Right atrium auricular region (tissue), 2 donors: ENCODE results near the gene HIGD1A. TPM values are rescaled to one million over a fixed set of nuclear protein-coding genes. Genes with fewer than 3 reads are reported as not detected.
A peak's percentile ranks its signal among the peaks of the same experiment; 100 is the strongest.

Experiments used
- DNase-seq: peaks from one replicate; pipeline ENCODE4 v3.0.0-alpha.2; 2019; ENCODE audit warnings: low spot score
- H3K27ac ChIP-seq, 2 donors: fragments of 200-600 bp; sonication (generic); 1 replicate in 1 of 2; 2 replicates in 1 of 2; pipeline ENCODE4 v1.5.1; 2016 to 2019
- H3K27me3 ChIP-seq, 2 donors: fragments of 200-600 bp; sonication (generic); one replicate each; pipeline versions ENCODE4 v1.5.1 to v1.6.0; 2017 to 2019
- H3K36me3 ChIP-seq: fragments of 200-600 bp; sonication (generic); one replicate; pipeline ENCODE4 v1.5.1; 2016
- H3K4me1 ChIP-seq, 2 donors: fragments of 200-600 bp; sonication (generic); one replicate each; pipeline versions ENCODE4 v1.5.1 to v1.6.0; 2017 to 2019
- H3K4me3 ChIP-seq, 2 donors: fragments of 200-600 bp; sonication (generic); 1 replicate in 1 of 2; 2 replicates in 1 of 2; pipeline ENCODE4 v1.5.1; 2017 to 2019; ENCODE audit warnings: mild to moderate bottlenecking in 1 of 2, moderate library complexity in 1 of 2
- H3K9me3 ChIP-seq, 2 donors: fragments of 200-600 bp; sonication (generic); one replicate each; pipeline ENCODE4 v1.5.1; 2019
- total RNA-seq, 2 donors: library from RNA; depleted of rRNA; stranded (reverse); fragments of >200 nt; gene quantifications; one replicate each; pipeline ENCODE4 v1.1.0, GENCODE V29; 2016
- TF ChIP-seq, protein P1 (sequence below), 2 donors: fragments of 200-600 bp; sonication (generic); IDR thresholded peaks; one replicate each; pipeline ENCODE4 v1.5.1; 2019; ENCODE audit warnings: antibody characterized with exemption in 2 of 2

HIGD1A gene
- total RNA-seq, 2 donors from 2014 or later = 213 to 299 TPM

DNA sequence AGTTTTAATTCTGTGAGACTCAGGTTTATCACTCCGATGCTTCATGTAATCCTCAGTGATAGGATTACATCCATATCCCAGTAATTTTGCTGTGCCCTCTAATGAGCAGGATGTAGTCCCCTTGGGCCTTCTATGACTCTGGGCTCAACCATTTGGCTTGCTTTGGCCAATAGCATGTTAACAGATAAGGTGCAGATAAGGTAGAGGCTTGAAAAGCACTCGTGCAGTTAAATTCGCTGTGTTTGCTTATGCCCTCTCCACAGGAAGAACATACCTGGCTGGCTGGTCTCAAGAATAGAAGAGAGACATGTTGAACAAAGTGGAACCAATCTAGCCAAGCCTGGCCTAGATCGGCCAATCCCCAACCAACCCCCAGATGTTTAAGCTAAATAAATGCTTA, 51.3 kb downstream of the HIGD1A start:
- Histone ChIP-seq H3K27me3 (no peaks in the 10 kb centered on the region), H3K4me1 (no peaks in the 10 kb centered on the region), H3K9me3 (no peaks in the 10 kb centered on the region), H3K27ac (no peak overlapping the region), H3K36me3 (no peaks in the 10 kb centered on the region), H3K4me3 (no peak overlapping the region)
- TF ChIP-seq, protein P1, sequence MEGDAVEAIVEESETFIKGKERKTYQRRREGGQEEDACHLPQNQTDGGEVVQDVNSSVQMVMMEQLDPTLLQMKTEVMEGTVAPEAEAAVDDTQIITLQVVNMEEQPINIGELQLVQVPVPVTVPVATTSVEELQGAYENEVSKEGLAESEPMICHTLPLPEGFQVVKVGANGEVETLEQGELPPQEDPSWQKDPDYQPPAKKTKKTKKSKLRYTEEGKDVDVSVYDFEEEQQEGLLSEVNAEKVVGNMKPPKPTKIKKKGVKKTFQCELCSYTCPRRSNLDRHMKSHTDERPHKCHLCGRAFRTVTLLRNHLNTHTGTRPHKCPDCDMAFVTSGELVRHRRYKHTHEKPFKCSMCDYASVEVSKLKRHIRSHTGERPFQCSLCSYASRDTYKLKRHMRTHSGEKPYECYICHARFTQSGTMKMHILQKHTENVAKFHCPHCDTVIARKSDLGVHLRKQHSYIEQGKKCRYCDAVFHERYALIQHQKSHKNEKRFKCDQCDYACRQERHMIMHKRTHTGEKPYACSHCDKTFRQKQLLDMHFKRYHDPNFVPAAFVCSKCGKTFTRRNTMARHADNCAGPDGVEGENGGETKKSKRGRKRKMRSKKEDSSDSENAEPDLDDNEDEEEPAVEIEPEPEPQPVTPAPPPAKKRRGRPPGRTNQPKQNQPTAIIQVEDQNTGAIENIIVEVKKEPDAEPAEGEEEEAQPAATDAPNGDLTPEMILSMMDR (IDR thresholded peaks at IDR 0.05) = no peak
- DNase-seq = peak; percentile 51

DNA sequence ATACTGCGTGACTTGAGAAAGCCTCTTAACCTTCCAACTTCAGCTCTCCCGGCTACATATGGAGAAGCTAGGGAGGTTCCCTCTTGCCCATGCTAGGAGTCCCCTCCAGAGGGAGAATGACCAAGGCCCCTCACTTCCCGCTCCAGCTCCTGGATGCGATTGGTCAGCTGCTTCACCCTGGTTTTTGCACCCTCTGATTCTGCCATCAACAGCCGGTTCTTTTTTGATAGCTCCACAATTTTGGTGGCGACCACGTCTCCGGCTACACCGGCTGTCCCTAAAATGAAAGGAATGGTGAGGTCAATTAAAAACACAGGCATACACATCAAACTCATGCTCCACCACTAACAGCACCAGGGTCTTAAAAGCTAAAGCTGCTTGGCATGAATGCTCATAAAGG, 51.8 kb downstream of the HIGD1A start:
- H3K4me1 ChIP-seq = no peaks in the 10 kb centered on the region
- no peaks in the 10 kb centered on the region for H3K27me3 ChIP-seq
- TF ChIP-seq, protein P1 (IDR thresholded peaks at IDR 0.05) = no peak
- no peaks in the 10 kb centered on the region for H3K9me3 ChIP-seq
- peak; percentile 16 for DNase-seq
- H3K27ac ChIP-seq = no peak overlapping the region
- no peaks in the 10 kb centered on the region for H3K36me3 ChIP-seq
- no peak overlapping the region for H3K4me3 ChIP-seq

DNA sequence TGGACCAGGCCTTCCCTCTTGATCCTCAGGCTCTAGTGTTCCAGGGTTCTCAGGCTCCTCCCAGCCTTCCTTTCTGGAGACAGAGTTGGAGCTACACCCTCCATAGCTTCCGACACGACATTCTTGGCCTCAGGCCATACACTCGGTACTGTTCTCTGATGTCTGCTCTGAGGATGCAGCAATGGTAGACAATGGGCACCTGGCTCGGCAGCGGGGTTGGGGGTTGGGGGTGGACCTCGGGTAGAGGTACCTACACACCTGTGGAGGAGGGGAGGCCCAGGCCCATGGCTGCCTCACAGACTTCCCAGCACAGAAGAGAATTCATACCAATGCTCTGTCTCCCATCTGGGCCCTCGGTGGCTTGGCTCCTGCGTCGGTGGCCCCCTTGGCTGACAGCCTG, 52.7 kb downstream of the HIGD1A start:
- Histone ChIP-seq H3K4me3 (no peak overlapping the region), H3K27me3 (no peaks in the 10 kb centered on the region)
- DNase-seq = peak; percentile 51

DNA sequence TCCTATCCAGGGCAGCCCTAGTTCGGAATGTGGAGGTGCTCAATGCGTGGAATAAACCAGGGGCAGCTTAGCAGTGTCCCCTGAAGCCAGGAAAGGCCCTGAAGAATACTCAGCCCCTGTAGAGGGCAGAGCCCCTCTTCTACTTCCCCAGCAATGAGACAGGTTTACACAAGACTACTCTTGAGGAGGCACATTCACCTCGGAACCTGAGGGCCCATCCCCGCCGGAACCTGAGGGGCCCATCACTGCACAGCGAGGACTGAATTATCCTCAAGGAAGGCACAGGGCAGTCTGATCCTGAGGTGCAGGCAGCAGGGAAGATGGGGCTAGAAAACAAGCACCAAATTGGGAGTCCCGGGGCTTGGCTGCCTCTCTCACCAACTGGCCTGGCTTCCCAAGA, 53.5 kb downstream of the HIGD1A start:
- H3K4me1 ChIP-seq = peaks cover 0 to 9% of the 10 kb centered on the region in 2 donors
- no peaks in the 10 kb centered on the region for H3K36me3 ChIP-seq
- H3K4me3 ChIP-seq = no peak overlapping the region
- DNase-seq = peak; percentile 43
- H3K27ac ChIP-seq = no peak overlapping the region
- H3K27me3 ChIP-seq = no peaks in the 10 kb centered on the region
- H3K9me3 ChIP-seq = no peaks in the 10 kb centered on the region
- TF ChIP-seq, protein P1 (IDR thresholded peaks at IDR 0.05) = no peak

More for the DNA sequence above, 52.7 kb downstream of the HIGD1A start:
- Histone ChIP-seq H3K9me3 (no peaks in the 10 kb centered on the region), H3K36me3 (no peaks in the 10 kb centered on the region), H3K4me1 (peaks cover 0 to 2% of the 10 kb centered on the region in 2 donors), H3K27ac (no peak overlapping the region)
- TF ChIP-seq, protein P1 (IDR thresholded peaks at IDR 0.05) = no peak

DNA sequence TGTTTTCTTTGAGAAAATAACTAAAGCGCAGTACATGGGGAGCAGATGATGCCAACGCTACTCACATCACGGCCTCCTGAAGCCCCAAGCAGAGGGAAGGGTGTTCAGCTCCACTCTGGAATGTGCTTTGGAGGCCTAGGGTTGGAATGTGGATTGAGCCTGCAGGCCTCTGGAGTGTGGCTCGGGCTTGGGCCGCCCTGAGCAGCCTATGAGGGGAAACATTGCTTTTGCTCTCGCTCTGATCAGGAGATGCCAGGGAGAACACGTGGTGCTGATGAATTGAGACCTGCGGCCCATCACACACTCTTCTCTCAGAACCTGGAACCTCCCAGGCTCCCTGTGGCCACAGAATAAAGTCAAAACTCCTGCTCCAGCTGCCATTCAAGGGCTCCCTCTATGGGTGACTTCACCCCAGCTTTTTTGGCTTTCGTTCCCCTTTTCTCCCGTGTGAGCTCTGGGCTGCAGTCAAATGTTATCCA, 54.5 kb downstream of the HIGD1A start:
- no peaks in the 10 kb centered on the region for H3K9me3 ChIP-seq
- DNase-seq = no peak
- H3K27me3 ChIP-seq = no peaks in the 10 kb centered on the region
- no peak overlapping the region for H3K4me3 ChIP-seq
- H3K27ac ChIP-seq = peak overlapping the region; percentile 21 to 61
- H3K36me3 ChIP-seq = no peaks in the 10 kb centered on the region
- TF ChIP-seq, protein P1 (IDR thresholded peaks at IDR 0.05) = peak; percentile 12 to 65
- peaks cover 0 to 17% of the 10 kb centered on the region in 2 donors for H3K4me1 ChIP-seq
